CD4-positive, alpha-beta T cell treated with Interleukin-1 beta for 1 hour (primary cell): Measurements from ENCODE around the gene MME.

Experiments
- DNase-seq, 2 donors: peaks; one replicate each; pipeline ENCODE4 v3.0.0-alpha.2; 2020 to 2022

Gene MME

GRCh38 chr3:155079746-155080487 lies at the start of gene MME:
Gene MME, plus strand, starts transcription at chr3:155080319. Its CDS starts 3,849 bp downstream, at chr3:155084168.
- DNase-seq: no peak

GRCh38 chr3:155031186-155031585 lies 48.9 kb upstream of the MME start:
- DNase-seq: no peak

GRCh38 chr3:155032918-155033317 lies 47.2 kb upstream of the MME start:
- no peak for DNase-seq

GRCh38 chr3:155034786-155035185 lies 45.3 kb upstream of the MME start:
- DNase-seq: no peak

- DNase-seq: no peak
These were observed 44.6 kb upstream of the MME start for GRCh38 chr3:155035553-155035952.

- no peak for DNase-seq
These were observed 42.5 kb upstream of the MME start for GRCh38 chr3:155037508-155038202.

GRCh38 chr3:155038203-155038554 lies 41.9 kb upstream of the MME start:
- DNase-seq: no peak

GRCh38 chr3:155046935-155047334 lies 33.2 kb upstream of the MME start:
- DNase-seq: no peak

- DNase-seq: no peak
These were observed 32.4 kb upstream of the MME start for GRCh38 chr3:155047672-155048071.

- DNase-seq: no peak
These were observed 30.2 kb upstream of the MME start for GRCh38 chr3:155049959-155050358.

- DNase-seq: no peak
These were observed 27.6 kb upstream of the MME start for GRCh38 chr3:155052470-155052869.

- no peak for DNase-seq
These were observed 26.4 kb upstream of the MME start for GRCh38 chr3:155053756-155054155.

- no peak for DNase-seq
These were observed 15.2 kb upstream of the MME start for GRCh38 chr3:155064920-155065319.

- no peak for DNase-seq
These were observed 14.6 kb upstream of the MME start for GRCh38 chr3:155065537-155065936.

GRCh38 chr3:155069729-155070128 lies 10.4 kb upstream of the MME start:
- DNase-seq: no peak

GRCh38 chr3:155070316-155070715 lies 9.8 kb upstream of the MME start:
- DNase-seq: no peak

GRCh38 chr3:155070932-155071387 lies 9.2 kb upstream of the MME start:
- DNase-seq: no peak

GRCh38 chr3:155075200-155075599 lies 4.9 kb upstream of the MME start:
- DNase-seq: no peak

- DNase-seq: no peak
These were observed 3.2 kb upstream of the MME start for GRCh38 chr3:155076888-155077287.

GRCh38 chr3:155078711-155079467 lies 1.2 kb upstream of the MME start:
- no peak for DNase-seq

- DNase-seq: no peak
These were observed 712 bp upstream of the MME start for GRCh38 chr3:155079468-155079745.

- DNase-seq: no peak
These were observed 573 bp downstream of the MME start for GRCh38 chr3:155080692-155081091.

- DNase-seq: no peak
These were observed 3.3 kb downstream of the MME start for GRCh38 chr3:155083313-155083905.

GRCh38 chr3:155084567-155084966 lies 4.4 kb downstream of the MME start:
- DNase-seq: no peak
